GM19099 (cell line): ENCODE data around the gene BLVRA.

Experiments used
- POLR2A ChIP-seq: IDR thresholded peaks from 3 replicates; pipeline ENCODE4 v1.6.1; 2011; ENCODE audit warnings: low read depth; ENCODE audit not compliant: insufficient read length; ENCODE audit errors: extremely low read depth

BLVRA gene

GRCh38 chr7:43834463-43835251 lies 76.2 kb downstream of the BLVRA start:
- TF ChIP-seq POLR2A: no peak

- no peak for TF ChIP-seq POLR2A
Observed at GRCh38 chr7:43838201-43838658, 79.8 kb downstream of the BLVRA start.

DNA sequence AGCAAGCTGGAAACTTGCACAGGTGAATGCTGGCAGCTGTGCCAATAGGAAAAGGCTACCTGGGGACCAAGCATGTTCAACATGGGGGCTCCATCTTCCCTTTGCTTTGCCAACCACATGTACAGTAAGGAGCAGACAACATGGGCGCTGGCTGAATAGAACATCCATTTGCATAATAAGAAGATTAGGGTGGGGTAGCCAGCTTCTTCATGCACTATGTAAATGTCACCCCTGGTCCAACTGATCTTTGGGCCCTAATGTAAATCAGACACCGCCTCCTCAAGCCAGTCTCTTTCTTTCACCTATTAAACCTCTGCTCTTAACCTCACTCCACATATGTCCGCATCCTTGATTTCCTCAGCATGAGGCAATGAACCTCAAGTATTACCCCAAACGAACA lies 84.8 kb downstream of the BLVRA start:
- no peak for TF ChIP-seq POLR2A

GRCh38 chr7:43844257-43844656 lies 85.8 kb downstream of the BLVRA start:
- TF ChIP-seq POLR2A: no peak

DNA sequence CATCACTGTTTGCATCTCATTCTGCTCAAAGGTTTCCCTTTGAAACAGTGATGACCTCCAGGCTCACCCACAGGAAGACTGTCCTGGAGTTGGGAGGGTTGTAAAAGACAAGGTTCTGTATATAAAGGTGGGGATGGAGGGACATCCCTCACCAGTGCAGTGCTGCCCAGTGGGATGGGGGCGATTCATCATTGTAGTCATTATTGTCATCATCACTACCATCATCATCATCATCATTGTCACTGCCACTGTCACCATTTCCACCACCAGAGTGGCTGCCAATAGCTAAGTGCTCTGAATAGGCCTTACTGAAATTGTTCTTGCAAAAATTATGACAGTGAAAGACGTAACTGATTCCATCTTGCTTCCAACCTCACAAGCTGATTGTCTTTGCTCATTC lies 86.2 kb downstream of the BLVRA start:
- TF ChIP-seq POLR2A: no peak

DNA sequence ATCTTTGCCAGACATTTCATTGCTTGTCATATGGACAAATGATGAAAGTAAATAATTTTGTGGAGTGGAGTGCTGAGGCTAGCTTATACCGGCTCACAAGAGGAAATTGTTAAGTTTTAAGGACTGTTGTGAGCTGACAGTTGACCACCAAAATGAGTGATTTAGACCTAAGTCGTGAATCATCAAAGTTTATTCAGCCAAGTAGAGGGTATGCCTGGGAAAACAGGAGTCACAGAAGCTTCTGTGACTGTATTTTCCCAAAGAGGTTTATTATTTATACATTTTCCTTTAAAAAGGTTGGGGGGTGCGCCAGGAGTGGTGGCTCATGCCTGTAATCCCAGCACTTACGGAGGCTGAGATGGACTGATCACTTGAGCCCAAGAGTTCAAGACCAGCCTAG lies 89.0 kb downstream of the BLVRA start:
- TF ChIP-seq POLR2A: no peak

- TF ChIP-seq POLR2A: no peak
Observed at GRCh38 chr7:43849047-43849446, 90.6 kb downstream of the BLVRA start.

GRCh38 chr7:43850348-43851116 lies 92.1 kb downstream of the BLVRA start:
- no peak for TF ChIP-seq POLR2A

DNA sequence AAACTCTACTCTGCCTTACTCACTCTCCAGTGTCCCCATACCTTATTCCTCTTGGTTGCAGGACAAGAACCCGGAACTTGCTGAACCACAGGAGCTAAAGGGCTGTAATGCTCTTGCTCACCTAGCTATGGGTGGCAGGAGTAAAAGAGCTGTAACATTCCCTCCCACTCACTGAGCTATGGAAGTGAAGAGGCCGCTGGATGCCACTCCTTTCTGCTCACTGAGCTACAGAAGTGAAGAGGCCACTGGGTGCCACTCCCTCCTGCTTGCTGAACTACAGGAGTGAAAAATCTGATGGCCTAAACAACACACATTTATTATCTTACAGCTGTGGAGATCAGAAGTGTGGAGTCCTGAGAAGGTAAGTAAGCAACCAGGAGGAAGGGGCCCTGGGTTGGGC lies 93.3 kb downstream of the BLVRA start:
- TF ChIP-seq POLR2A: no peak

DNA sequence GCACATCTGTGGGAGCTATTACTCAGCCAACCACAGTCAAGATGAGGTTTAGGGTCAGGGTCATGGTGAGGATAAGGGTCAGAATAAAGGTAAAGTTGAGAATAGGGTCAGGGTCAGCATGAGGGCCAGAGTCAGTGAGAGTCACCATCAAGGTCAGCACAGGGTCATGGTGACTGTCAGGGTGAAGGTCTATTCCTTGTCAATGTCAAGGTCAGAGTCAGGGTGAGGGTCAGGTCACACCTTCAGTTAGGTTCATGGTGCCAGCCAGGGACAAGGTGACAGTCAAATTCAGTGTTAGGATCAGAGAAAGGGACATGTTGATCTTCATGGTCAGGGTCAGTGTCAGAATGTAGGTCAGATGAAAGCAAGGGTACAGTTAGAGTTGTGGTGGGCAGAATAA lies 96.7 kb downstream of the BLVRA start:
- no peak for TF ChIP-seq POLR2A

GRCh38 chr7:43856316-43856715 lies 97.8 kb downstream of the BLVRA start:
- TF ChIP-seq POLR2A: no peak
